CD4-positive, alpha-beta T cell treated with Interleukin-1 beta for 1 hour (primary cell): Measurements from ENCODE around the gene SH3BGRL.

Experiments
- DNase-seq, 2 donors: peaks; one replicate each; pipeline ENCODE4 v3.0.0-alpha.2; 2020 to 2022

Gene SH3BGRL

DNA sequence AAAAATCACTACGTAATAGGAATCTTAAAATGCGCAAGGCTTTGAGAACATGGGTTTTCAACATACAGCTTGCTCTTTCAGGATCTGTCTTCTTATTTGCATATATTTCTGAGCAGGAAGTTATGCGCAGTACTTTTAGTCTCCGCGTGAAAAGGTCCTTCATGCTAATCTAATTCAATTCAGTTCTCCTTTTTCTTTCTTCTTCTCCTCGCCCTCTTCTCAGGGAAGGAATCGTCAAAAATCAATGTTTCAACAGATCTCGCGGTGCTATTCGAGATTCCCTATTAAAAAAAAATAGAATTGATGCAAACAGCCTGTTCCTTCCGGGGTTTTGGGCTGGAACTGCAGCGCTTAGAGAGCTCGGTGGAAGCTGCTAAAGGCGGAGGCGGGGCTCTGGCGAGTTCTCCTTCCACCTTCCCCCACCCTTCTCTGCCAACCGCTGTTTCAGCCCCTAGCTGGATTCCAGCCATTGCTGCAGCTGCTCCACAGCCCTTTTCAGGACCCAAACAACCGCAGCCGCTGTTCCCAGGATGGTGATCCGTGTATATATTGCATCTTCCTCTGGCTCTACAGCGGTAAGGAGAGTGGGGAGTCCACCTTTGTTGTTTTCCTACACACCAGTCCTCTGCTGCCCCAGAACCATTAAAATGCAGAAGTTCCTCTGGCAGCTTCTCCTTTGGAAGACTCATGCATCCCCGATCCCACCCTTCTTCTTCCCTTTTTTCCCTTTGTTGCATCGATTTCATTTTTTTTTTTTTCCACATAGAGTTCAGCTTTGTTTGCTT lies at the start of gene SH3BGRL, which contains the start of gene HMGN5:
SH3BGRL (plus strand) TSS at position 432 of the 785 bp plus-strand sequence; CDS start at position 531, 99 bp downstream.
HMGN5 (minus strand) TSS at position 243 of the 785 bp plus-strand sequence. CDS start 80,364 bp downstream, outside the sequence.
- DNase-seq, result peak; percentile 73 to 77

DNA sequence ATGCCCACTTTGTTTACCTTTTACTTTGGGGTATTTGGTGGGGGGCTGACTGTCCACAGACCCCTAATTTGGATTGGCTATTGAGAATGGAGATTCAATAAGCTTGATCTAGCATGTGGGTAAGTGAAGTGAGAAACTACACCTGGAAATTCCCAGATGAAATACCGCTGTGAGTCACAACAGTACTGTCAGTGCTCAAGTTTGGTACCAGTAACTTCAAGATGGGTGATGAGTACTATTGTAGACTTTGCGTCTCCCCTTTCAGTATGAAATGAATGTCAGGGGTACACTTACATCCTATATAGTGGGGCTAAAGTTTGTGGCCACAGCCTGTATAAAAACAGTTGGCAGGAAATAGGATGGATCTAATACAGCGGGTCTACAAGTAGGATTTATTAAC lies 33.5 kb upstream of the SH3BGRL start:
- DNase-seq, result no peak

DNA sequence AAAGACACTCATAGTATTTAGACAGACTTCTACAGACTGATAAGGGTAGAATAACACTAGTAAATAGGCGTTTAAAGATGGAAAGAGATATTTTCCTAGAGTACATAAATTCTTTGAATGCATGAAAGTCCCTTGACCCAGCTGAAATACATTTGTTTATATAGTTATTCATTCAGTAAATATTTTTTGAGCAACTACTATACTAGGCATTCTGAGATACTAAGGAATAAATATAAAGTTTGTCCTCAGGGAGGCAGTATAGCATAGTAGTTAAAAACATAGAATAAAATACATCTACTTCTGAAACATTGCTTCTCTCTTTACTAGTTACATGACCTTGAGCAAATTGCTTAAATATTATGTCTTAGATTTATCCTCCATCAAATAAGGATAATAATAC lies 27.6 kb upstream of the SH3BGRL start:
- DNase-seq, result peak in 1 of 2 donors; percentile 4

DNA sequence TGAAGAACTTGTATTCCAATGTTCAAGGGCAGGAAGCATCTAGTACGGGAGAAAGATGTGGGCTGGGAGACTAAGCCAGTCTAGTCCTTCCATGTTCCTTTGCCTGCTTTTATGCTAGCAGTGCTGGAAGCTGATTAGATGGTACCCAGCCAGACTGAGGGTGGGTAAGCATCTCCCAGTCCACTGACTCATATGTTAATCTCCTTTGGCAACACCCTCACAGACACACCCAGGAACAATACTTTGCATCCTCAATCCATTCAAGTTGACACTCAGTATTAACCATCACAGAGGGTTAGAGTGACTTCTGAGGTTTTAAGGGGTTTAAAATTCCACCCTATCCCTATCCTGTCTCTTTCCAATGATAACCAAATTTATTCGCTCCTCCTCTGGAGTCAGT lies 6.6 kb upstream of the SH3BGRL start:
- no peak for DNase-seq

DNA sequence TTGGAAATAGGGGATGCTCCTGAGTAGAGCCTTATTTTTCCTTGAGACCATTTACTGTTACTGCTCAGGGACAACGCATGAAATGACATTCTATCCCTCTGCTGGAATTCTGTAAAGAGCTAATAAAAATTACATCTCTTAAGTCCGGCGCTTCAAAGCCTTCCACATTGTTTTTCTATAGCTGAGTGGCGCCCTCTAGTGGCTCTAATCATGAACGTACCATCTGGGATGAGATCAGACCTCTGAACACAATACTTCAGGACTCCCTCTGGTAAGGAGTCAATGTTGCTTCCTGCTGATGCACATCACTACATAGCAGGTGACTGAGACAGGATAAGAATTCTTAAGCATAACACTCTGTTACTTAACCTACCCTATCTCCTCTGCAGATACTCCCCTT lies 6.2 kb upstream of the SH3BGRL start:
- peak; percentile 45 to 62 for DNase-seq

DNA sequence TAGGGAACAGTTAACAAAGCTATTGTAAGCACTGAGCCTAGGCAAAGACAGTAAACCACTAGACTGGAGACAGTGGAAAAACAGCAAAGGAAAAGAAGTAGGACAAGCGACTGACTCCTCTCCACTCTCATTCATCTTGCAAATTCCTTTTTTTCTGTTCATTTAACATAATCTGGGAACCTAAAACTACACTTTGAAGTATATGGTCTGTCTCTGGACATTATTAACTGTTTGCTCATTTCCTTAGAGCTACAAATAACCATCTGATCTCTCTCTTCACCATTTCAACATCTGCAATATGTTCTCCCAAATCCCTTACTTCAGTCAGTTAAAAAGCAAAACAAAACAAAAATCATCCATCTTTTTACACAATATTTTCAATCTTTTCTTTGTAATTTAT lies 831 bp upstream of the SH3BGRL start:
- DNase-seq, result no peak

DNA sequence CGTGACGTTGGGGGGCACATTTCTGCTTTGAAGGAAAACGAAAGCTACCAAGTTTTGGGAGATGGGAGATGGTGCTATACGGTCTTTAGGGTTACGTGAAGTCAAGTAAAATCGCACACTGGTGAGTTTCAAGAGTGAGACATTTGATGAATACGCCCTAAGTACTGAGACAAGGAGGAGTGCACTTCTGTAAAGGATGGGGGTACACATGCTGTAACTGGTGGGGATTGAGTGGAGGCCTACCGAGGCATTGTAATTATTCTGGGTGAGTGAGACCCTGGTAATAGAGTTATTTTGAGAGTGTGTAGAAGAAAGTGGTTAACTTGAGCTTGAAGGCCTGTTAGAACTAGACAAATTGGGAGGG lies 536 bp downstream of the SH3BGRL start:
- DNase-seq, result peak in 1 of 2 donors; percentile 5

DNA sequence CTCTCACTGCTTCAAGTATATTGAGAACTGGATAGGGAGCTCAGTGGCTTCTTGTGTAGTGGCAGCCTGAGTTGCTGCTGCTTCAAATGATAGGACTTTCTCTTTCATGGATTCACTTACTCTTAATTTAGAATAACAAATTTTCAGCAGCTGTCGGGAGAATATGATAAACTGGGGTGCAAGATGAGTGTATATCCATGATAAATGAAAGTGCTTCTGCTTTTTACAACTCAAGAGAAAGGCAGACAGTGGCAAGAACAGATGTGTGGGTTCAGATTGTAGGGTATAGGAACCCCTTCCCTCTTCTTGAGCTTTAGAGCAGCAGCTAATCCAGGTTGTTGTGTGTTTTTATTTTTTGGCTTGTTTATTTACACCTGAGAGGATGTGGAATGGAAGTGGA lies 1.0 kb downstream of the SH3BGRL start:
- no peak for DNase-seq

DNA sequence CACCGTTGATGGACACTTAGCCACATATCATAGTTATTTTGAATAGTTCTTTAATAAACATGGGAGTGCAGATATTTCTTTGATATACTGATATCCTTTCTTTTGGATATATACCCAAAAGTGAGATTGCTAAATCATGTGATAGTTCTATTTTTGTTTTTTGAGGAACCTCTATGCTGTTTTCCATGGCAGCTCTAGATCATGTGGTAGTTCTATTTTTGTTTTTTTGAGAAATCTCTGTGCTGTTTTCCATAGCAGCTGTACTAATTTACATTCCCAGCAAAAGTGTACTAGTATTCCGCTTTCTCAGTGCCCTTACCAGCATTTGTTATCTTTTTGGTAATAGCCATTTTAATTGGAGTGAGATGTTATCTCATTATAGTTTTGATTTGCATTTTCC lies 3.6 kb downstream of the SH3BGRL start:
- DNase-seq, result no peak

DNA sequence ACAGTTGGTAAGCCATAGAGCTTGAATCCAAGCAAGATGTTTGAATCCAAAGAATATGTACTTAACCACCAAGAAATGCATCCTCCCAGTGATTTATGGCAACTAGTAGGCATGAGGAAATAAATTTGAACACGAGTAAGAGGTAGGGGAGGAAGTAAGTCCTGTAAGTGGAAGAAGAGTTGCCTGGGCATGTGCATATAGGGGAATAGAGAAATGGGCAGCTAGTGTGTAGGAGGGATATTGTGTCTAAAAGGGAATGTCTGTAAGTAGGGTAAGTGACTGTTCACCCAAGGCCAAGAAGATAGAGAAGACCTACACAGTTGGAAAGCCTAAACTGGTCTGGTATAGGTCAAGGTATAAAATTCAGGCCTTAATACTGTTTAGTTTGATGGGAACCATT lies 4.6 kb downstream of the SH3BGRL start:
- no peak for DNase-seq

DNA sequence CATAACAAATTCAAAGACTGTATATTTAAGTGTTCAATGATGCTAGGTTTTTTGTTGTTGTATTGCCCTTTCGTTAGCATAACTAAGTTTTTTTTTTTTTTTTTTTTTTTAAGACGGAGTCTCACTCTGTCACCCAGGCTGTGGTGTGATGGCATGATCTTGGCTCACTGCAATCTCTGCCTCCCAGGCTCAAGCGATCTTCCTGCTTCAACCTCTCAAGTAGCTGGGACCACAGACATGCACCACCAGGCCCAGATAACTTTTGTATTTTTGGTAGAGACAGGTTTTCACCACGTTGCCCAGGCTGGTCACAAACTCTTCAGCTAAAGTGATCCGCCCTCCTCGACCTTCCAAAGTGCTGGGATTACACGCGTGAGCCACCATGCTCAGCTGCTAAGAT lies 7.0 kb downstream of the SH3BGRL start:
- no peak for DNase-seq

DNA sequence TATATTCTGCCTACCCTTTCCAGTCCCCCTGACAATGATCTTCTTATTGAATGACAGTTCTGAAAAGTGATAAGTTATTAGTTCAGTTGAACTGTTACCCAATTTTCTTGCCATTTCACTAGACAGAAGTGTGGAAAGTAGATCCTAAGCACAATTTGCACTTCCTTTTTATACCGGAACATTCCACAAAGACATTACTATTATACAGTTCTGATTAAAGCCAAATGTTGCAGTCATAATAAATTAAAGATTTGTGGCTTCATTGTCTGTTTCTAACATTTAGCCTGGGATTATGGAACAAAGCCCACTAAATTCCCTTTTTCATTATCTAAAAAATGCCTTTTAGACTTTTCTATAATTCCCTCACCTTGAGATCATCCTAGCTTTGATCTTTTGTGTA lies 13.8 kb downstream of the SH3BGRL start:
- DNase-seq, result no peak

DNA sequence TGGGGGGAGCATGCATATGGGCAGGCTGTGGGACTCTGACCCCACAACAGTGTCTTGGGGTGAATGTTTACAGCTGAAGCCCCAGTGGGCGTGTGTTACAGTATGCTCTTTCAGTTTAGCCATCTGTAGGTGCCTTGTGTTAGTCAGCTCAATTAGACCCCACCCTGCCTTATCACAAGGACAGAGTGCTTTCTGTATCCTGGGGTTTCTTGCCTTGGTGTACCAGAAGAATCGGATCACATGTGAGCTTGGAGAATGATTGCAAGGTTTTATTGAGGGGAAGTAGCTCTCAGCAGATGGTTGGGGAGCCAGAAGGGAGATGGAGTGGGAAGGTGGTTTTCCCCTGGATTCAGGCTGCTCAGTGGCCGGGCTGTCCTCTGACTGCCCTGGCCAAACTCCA lies 27.3 kb downstream of the SH3BGRL start:
- DNase-seq, result no peak

DNA sequence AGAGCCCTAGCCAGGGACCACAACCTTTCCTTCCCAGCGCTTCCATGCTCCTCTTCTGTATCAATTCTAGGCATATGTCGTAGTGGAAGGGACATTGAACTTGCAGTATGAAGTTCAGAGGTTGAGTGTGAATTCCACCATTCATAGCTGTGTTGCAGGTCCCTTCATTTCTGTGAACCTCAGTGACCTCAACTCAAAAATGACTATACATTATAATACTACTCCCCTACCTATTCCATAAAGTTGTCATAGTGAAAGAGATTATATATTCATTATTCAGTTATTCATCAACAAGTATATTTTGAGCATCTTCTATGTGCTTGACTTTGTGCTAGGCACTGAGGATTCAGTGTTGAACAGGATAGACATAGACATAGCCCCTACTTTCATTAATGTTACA lies 28.0 kb downstream of the SH3BGRL start:
- DNase-seq, result no peak

DNA sequence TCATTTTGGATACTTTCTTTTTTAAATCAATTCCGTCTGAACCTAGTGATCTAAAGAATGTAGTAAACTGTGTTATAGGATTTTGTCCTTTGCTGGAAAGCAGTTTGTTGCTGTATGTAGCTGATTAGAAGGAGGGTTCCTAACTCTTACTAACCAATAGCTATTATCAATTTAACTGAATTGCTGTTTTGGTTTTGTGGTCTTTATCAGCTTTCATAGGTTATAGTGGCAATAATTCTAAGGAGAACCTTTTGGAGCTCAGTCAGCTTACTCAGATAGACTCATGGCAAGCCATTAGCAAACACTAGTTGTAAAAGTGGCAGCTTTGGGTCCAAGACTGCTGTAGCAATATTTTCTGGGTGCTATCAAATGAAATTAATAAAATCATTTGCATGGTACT lies 29.6 kb downstream of the SH3BGRL start:
- no peak for DNase-seq

DNA sequence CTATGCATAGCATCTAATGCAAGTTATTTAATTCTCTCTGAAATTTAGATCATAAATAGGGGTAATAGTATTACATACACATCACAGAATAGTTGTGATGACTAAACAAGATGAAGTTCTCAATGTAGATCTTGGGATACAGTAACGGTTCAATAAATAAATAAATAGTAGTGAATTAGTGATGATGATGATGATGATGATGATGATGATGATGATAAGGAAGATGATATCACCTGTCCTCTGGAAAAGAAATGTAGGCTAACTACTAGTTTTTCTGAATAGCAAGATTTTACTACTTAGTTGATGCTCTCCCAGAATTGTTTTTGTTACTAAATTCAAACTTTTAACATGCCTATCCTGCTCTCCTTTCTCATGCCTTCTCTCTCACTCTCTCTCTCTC lies 30.3 kb downstream of the SH3BGRL start:
- DNase-seq, result no peak

DNA sequence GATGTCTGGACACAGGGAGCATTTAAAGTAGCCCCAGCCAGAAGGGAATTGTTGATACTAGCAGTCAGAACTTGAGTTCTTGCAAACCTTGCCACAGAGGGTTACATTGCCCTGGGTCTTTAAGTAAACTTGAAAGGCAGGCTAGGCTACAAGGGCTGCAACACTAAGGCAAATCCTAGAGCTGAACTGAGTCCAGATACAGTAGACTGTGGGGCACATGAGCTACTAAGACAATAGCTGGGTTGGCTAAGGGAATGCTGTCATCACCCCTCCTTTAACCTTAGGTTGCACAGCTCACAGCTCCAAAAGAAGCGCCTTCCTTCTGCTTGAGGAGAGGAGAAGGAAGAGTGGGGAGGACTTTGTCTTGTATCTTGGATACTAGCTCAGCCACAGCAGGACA lies 35.6 kb downstream of the SH3BGRL start:
- DNase-seq, result no peak

DNA sequence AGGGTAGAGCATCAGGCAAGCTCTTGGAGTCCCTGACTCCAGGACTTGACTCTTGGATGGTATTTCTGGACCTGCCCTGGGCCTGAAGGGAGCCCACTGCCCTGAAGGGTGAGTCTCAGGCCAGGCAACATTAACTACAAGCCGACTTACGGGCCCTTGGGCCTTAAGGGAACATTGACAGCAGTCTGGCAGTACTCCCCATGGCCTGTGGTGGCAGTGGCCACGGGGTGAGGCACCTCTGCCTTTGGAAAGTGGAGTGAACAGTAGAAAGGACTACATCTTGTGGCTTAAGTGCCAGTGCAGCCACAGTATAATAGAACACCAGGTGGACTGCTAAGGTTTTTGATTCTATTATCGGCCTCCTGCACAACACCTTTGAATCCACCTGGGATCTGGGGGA lies 36.3 kb downstream of the SH3BGRL start:
- DNase-seq, result no peak

DNA sequence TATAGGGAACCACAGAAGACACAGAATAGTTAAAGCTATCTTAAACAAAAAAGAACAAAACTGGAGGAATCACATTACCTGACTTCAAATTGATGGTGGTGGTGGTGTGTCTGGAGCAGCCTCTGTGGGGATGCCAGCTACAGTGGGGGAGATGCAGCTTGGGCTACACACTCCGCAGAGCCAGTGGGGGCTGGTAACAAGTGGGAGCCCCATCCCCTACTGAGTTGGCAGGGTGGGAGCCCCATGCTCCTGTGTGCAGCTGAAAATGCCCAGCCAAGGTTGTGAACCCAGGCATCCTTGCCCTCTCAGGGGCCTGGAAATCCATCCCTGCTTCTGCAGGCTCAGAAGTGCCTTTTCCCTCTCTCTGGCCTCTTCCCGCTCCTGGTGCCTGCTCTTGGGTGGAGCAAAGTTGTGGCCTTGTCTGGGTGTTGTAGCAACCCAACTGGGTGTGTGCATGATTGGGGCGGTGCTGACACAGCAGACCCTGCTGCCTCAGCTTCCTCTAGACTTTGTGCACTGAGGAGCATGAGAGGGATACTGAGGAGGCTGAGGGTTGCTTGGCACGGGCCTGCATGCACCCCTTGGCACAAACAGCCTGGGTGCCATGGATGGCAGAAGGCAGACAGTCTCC lies 38.9 kb downstream of the SH3BGRL start:
- no peak for DNase-seq

DNA sequence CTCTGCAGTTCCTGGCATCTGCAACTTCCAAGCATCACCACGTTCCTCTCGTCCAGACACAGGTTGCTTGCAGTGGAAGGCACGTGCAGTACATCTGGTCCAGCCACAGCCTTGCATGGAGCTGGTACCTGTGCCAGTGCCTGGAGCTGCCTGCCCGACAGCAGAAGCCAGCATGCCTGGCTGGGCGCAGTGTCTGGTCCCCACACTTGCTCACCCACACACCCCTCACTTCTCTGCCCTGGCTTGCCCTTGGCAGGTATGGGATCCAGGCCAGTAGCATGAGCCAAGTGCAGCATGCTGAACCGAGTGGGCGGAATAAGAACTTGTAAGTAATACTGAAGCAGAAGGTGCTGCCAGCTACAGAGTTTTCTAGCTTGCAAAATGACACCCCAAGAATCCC lies 39.9 kb downstream of the SH3BGRL start:
- no peak for DNase-seq

DNA sequence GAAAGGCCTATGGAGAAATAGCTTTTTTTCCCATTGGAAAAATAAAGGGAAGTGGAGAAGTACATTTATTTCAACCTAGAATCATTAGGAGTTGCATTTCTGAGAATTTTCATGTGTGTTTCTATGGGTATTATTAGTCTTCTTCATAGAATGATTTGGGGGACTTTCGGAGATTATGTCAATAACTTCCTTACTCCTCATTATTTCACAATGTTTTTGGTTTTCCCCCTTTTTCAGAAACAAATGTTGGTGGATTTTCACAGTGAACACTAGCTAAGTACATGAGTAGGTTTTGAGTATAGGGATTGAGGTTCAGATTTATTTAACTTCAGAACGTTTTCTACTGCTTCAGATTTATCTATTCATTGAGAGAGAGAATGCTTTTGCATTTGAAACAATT lies 54.0 kb downstream of the SH3BGRL start:
- DNase-seq, result no peak

DNA sequence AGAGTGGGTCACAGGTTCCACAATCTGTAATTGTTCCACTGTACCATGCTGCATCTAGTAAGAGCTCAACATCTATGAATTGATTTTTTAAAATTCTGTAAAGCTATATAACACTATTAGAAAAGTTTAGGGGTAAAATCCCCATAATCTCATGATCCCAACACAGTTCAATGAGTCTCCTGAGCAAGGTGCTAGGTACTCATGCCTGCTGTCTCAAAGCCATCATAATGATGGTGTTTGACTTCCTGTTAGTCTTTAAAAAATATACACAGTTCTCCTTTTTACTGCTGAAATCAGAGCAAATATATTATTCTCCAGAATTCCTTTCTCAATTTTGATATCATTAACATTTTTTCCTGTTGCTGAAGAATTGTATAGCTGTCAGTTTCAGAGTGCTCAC lies 55.9 kb downstream of the SH3BGRL start:
- DNase-seq, result no peak

DNA sequence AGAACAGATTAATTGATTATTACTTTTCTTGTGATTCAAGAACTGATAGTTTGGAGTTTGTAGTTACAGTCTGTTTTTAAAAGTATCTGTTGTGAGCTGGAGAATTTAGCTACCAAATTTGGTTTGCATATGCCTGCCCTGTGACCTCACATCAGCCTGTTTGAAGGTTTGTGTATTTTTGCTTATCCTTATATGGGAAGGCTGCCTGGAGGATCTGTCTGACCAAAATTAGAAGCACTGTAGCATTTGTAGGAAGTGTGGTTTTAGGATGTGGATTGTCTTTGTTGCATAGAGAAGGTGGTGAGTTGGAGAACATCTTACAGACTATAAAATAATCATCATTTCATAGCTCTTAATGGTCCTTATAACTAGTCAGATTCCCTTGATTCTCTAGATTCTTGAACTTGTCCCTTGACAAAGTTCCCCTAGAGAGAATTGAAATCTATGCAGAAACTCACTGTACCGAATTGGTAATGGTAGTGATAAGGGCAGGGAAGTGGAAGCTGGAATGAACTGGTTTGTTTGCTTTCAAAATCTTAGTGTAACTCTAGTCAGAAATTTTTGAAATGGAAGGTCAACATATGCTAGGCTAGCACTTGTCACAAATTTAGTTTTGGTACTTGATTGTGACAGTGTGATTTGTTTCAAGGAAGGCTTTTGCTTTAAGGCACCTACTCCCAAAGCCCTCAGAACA lies 57.3 kb downstream of the SH3BGRL start:
- DNase-seq, result no peak
